ENCODE results near the gene EIF5A2. TPM values are rescaled to one million over a fixed set of nuclear protein-coding genes. Genes with fewer than 3 reads are reported as not detected.

The EIF5A2 gene
- total and polyA plus RNA-seq, 12 donors, result 1.6 to 14.8 (median 8.5) TPM

GRCh38 chr3:170839518-170840100, 68.8 kb downstream of the EIF5A2 start:
- peaks cover 0 to 17% (median 0%) of the 10 kb centered on the region in 7 donors for H3K27me3 ChIP-seq
- DNase-seq (no peak), ATAC-seq (no peak)
- intact Hi-C loops (cut with DNase I), result no loop called here
- no peaks in the 10 kb centered on the region for H3K4me1 ChIP-seq
- no peak overlapping the region for H3K4me3 ChIP-seq
- TF ChIP-seq, protein P1, sequence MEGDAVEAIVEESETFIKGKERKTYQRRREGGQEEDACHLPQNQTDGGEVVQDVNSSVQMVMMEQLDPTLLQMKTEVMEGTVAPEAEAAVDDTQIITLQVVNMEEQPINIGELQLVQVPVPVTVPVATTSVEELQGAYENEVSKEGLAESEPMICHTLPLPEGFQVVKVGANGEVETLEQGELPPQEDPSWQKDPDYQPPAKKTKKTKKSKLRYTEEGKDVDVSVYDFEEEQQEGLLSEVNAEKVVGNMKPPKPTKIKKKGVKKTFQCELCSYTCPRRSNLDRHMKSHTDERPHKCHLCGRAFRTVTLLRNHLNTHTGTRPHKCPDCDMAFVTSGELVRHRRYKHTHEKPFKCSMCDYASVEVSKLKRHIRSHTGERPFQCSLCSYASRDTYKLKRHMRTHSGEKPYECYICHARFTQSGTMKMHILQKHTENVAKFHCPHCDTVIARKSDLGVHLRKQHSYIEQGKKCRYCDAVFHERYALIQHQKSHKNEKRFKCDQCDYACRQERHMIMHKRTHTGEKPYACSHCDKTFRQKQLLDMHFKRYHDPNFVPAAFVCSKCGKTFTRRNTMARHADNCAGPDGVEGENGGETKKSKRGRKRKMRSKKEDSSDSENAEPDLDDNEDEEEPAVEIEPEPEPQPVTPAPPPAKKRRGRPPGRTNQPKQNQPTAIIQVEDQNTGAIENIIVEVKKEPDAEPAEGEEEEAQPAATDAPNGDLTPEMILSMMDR (IDR thresholded peaks at IDR 0.05), result no peak
- no peak overlapping the region for H3K27ac ChIP-seq
- no peaks in the 10 kb centered on the region for H3K36me3 ChIP-seq
- peaks cover 0 to 5% (median 0%) of the 10 kb centered on the region in 11 donors for H3K9me3 ChIP-seq
- WGBS, 2 donors, result 86 to 89% methylated on average over 3 of the region's 3 CpGs

Other genes with a start within 250 kb of the EIF5A2 start
- gene RPL22L1, start 38.4 kb downstream of the EIF5A2 start, total RNA-seq, result 10 to 100 TPM in 7 of 10 donors, 1 to 10 TPM in 3; 8.9 to 32.3 (median 11.8) TPM
- 10 to 100 TPM; 82.5 to 96.2 TPM for gene RPL22L1, start 38.4 kb downstream of the EIF5A2 start, polyA plus RNA-seq
- gene SLC2A2, start 118.1 kb upstream of the EIF5A2 start, total RNA-seq, result not detected
- gene SLC2A2, start 118.1 kb upstream of the EIF5A2 start, polyA plus RNA-seq, result not detected

All from heart right ventricle (tissue), 16 donors.